HCT116 (cell line): ENCODE results near the gene TWIST2. TPM values are rescaled to one million over a fixed set of nuclear protein-coding genes. Genes with fewer than 3 reads are reported as not detected.

Experiments
- ATAC-seq: fragments of 200-7000 bp; cut with Tn5 transposase; 2 replicates; pipeline ENCODE4 v1.9.1; 2020; ENCODE audit warnings: mild to moderate bottlenecking, moderate library complexity
- BruUV-seq: library from RNA; stranded (reverse); fragments of 400-500 nt; replicated peaks from 2 replicates; lab custom pipeline; 2021; lab: Mats Ljungman, UMichigan
- CTCF ChIA-PET: fragments of 300-600 bp; sonication (Branson Sonifier 250); formaldehyde crosslinking; loops from one replicate; lab custom pipeline; 2021; ENCODE audit warnings: antibody characterized with exemption; lab: Charles Lee
- POLR2A ChIA-PET: fragments of 300-600, 350-600 bp; sonication (Branson Sonifier 250); formaldehyde crosslinking; loops from one replicate; lab custom pipeline; 2021; ENCODE audit warnings: antibody characterized with exemption; lab: Charles Lee
- RAD21 ChIA-PET, 2 experiments: fragments of 300-600 bp; sonication (Branson Sonifier 250); formaldehyde crosslinking; loops; one replicate each; lab custom pipeline; 2023; ENCODE audit warnings: low total read pairs in 2 of 2; ENCODE audit not compliant: uncharacterized antibody in 2 of 2, unreplicated experiment in 2 of 2, low non-redundant PET in 1 of 2; lab: Charles Lee
- DNase-seq: peaks from one replicate; pipeline ENCODE4 v3.0.0-alpha.2; 2010; ENCODE audit warnings: low read depth, low spot score
- H2AFZ ChIP-seq: fragments of 200-600 bp; shearing (Covaris generic), sonication (generic); 2 replicates; pipeline ENCODE4 v1.6.1; 2017; ENCODE audit warnings: low read depth, mixed run types, mixed read lengths, antibody characterized with exemption, low read length; ENCODE audit not compliant: poor library complexity, severe bottlenecking
- H3K27ac ChIP-seq: 2 replicates; pipeline ENCODE4 v1.5.1; 2012; ENCODE audit warnings: low read depth, low read length
- H3K27me3 ChIP-seq: fragments of 200-600 bp; sonication (generic); 2 replicates; pipeline ENCODE4 v1.6.1; 2016; ENCODE audit warnings: mixed run types, low read length, mixed read lengths; ENCODE audit not compliant: insufficient read depth
- H3K36me3 ChIP-seq, 2 experiments: fragments of 200-500 bp in 1 of 2; fragments of 200-600 bp in 1 of 2; sonication (Bioruptor generic) in 1 of 2; sonication (generic) in 1 of 2; 2 replicates each; pipeline versions ENCODE4 v1.5.1 to v1.6.1; 2014 to 2016; ENCODE audit warnings: low read length in 2 of 2, inconsistent platforms in 1 of 2, mixed read lengths in 1 of 2, mixed run types in 1 of 2; ENCODE audit not compliant: insufficient read depth in 2 of 2, control insufficient read depth in 1 of 2
- H3K4me1 ChIP-seq, 2 experiments: fragments of 200-600 bp in 1 of 2; sonication (generic) in 1 of 2; 2 replicates each; pipeline versions ENCODE4 v1.5.1 to v1.6.1; 2012 to 2017; ENCODE audit warnings: low read length in 2 of 2, inconsistent platforms in 1 of 2, mild to moderate bottlenecking in 1 of 2, mixed read lengths in 1 of 2, mixed run types in 1 of 2, moderate library complexity in 1 of 2; ENCODE audit not compliant: insufficient read depth in 2 of 2, control insufficient read depth in 1 of 2
- H3K4me2 ChIP-seq: fragments of 200-600 bp; sonication (generic); 2 replicates; pipeline ENCODE4 v1.6.1; 2017; ENCODE audit warnings: mixed run types, low read length, mixed read lengths
- H3K4me3 ChIP-seq, 2 experiments: fragments of 200-600 bp in 1 of 2; sonication (generic) in 1 of 2; replicated peaks in 1 of 2; 2 replicates each; pipeline ENCODE4 v1.5.1; 2011 to 2016; ENCODE audit warnings: low read length in 2 of 2, control low read depth in 1 of 2, low read depth in 1 of 2, mild to moderate bottlenecking in 1 of 2, mixed read lengths in 1 of 2, mixed run types in 1 of 2
- H3K79me2 ChIP-seq: fragments of 200-600 bp; sonication (generic); 2 replicates; pipeline ENCODE4 v1.6.1; 2017; ENCODE audit warnings: mild to moderate bottlenecking, mixed run types, low read length, moderate library complexity, mixed read lengths; ENCODE audit not compliant: insufficient read depth
- H3K9ac ChIP-seq: fragments of 200-600 bp; sonication (generic); 2 replicates; pipeline ENCODE4 v1.6.1; 2016; ENCODE audit warnings: low read length, mixed read lengths
- H3K9me2 ChIP-seq: fragments of 200-600 bp; sonication (generic), shearing (Covaris generic); 2 replicates; pipeline ENCODE4 v1.6.1; 2017; ENCODE audit warnings: mixed run types, mild to moderate bottlenecking, moderate library complexity; ENCODE audit not compliant: insufficient read depth
- H3K9me3 ChIP-seq, 2 experiments: fragments of 200-500 bp in 1 of 2; fragments of 200-600 bp in 1 of 2; sonication (Bioruptor generic) in 1 of 2; sonication (generic) in 1 of 2; 2 replicates each; pipeline ENCODE4 v1.6.1; 2014 to 2017; ENCODE audit warnings: low read length in 2 of 2, mixed read lengths in 2 of 2, inconsistent platforms in 1 of 2, low read depth in 1 of 2, mild to moderate bottlenecking in 1 of 2, mixed run types in 1 of 2, moderate library complexity in 1 of 2; ENCODE audit not compliant: control insufficient read depth in 1 of 2, insufficient read depth in 1 of 2
- H4K20me1 ChIP-seq: fragments of 200-600 bp; sonication (generic), shearing (Covaris generic); 2 replicates; pipeline ENCODE4 v1.6.1; 2017; ENCODE audit warnings: mixed run types, mild to moderate bottlenecking, moderate library complexity; ENCODE audit not compliant: insufficient read depth
- ATF3 ChIP-seq: IDR thresholded peaks from 2 replicates; pipeline ENCODE4 v1.6.1; 2012
- CEBPB ChIP-seq: IDR thresholded peaks from 2 replicates; pipeline ENCODE4 v1.6.1; 2012; ENCODE audit warnings: low read depth
- CTCF ChIP-seq, 3 experiments: fragments of 200-600 bp in 1 of 3; sonication (generic) in 1 of 3; IDR thresholded peaks in 2 of 3; conservative IDR thresholded peaks in 1 of 3; 2 replicates each; pipeline ENCODE4 v1.5.1; 2012 to 2017; ENCODE audit warnings: low read depth in 2 of 3, low read length in 2 of 3, antibody characterized with exemption in 1 of 3, borderline replicate concordance in 1 of 3, control low read depth in 1 of 3, mild to moderate bottlenecking in 1 of 3, mixed read lengths in 1 of 3, mixed run types in 1 of 3, moderate library complexity in 1 of 3; ENCODE audit not compliant: insufficient read depth in 1 of 3
- EGR1 ChIP-seq: IDR thresholded peaks from 2 replicates; pipeline ENCODE4 v1.6.1; 2012; ENCODE audit warnings: low read depth
- ELF1 ChIP-seq: IDR thresholded peaks from 2 replicates; pipeline ENCODE4 v1.6.1; 2012; ENCODE audit warnings: low read depth, borderline replicate concordance
- EZH2 ChIP-seq: fragments of 200-600 bp; sonication (generic); IDR thresholded peaks from 2 replicates; pipeline ENCODE4 v1.6.1; 2017; ENCODE audit warnings: antibody characterized with exemption, mixed run types
- FOSL1 ChIP-seq: IDR thresholded peaks from 2 replicates; pipeline ENCODE4 v1.6.1; 2012; ENCODE audit warnings: low read depth
- JUND ChIP-seq: IDR thresholded peaks from 2 replicates; pipeline ENCODE4 v1.6.1; 2012
- MAX ChIP-seq: IDR thresholded peaks from 2 replicates; pipeline ENCODE4 v1.6.1; 2012
- POLR2AphosphoS5 ChIP-seq: IDR thresholded peaks from 2 replicates; pipeline ENCODE4 v1.6.1; 2011; ENCODE audit warnings: mild to moderate bottlenecking, low read depth, low read length, moderate library complexity
- RAD21 ChIP-seq: IDR thresholded peaks from 2 replicates; pipeline ENCODE4 v1.6.1; 2012; ENCODE audit warnings: low read depth, mild to moderate bottlenecking
- SIN3A ChIP-seq: IDR thresholded peaks from 2 replicates; pipeline ENCODE4 v1.6.1; 2012; ENCODE audit warnings: low read depth
- SRF ChIP-seq: IDR thresholded peaks from 2 replicates; pipeline ENCODE4 v1.6.1; 2012; ENCODE audit warnings: low read depth
- TCF7L2 ChIP-seq: IDR thresholded peaks from 2 replicates; pipeline ENCODE4 v1.7.0; 2011; ENCODE audit warnings: borderline replicate concordance, inconsistent platforms; ENCODE audit not compliant: insufficient read depth, insufficient read length; ENCODE audit errors: extremely low read depth
- ZBTB33 ChIP-seq: IDR thresholded peaks from 2 replicates; pipeline ENCODE4 v1.6.1; 2011; ENCODE audit warnings: mild to moderate bottlenecking, low read length, moderate library complexity; ENCODE audit not compliant: insufficient replicate concordance; ENCODE audit errors: extremely low read depth
- ZFX ChIP-seq: fragments of 450-650 bp; IDR thresholded peaks from 2 replicates; pipeline ENCODE4 v1.6.1; 2017
- ZNF274 ChIP-seq: fragments of 200-500 bp; sonication (Bioruptor generic); IDR thresholded peaks from 2 replicates; pipeline ENCODE4 v1.6.1; 2014; ENCODE audit warnings: mild to moderate bottlenecking, low read depth, low read length, inconsistent platforms
- intact Hi-C: fragments of 100-400 bp; cut with micrococcal nuclease; formaldehyde crosslinking; loops from 2 replicates; pipeline ENCODE4 v1.10.0; 2022
- total RNA-seq: library from RNA; stranded (reverse); gene quantifications from one replicate; pipeline ENCODE4 v1.2.1, GENCODE V29; 2021; ENCODE audit not compliant: unreplicated experiment

TWIST2 gene
- total RNA-seq, 1 experiment from 2014 or later, result not detected

- CTCF ChIA-PET, result no interaction called here
- H2AFZ ChIP-seq, result no peak overlapping the region
- H3K4me1 ChIP-seq, result peaks cover 9 to 14% of the 10 kb centered on the region in 2 experiments
- BruUV-seq, result no TSS peak
- no peak overlapping the region for H3K4me2 ChIP-seq
- no peaks in the 10 kb centered on the region; a peak in 1 of 4 replicates for H3K9me3 ChIP-seq
- intact Hi-C loops, result no loop called here
- no peaks in the 10 kb centered on the region for H3K27me3 ChIP-seq
- DNase-seq (no peak), ATAC-seq (no peak)
- H3K4me3 ChIP-seq, result no peak overlapping the region
- RAD21 ChIA-PET, result no interaction called here
- TF ChIP-seq ZNF274 (no peak), EGR1 (no peak), POLR2AphosphoS5 (no peak), ZFX (no peak), SRF (no peak)
- H3K27ac ChIP-seq, result no peak overlapping the region
- POLR2A ChIA-PET, result no interaction called here
- no peaks in the 10 kb centered on the region for H4K20me1 ChIP-seq
- H3K9ac ChIP-seq, result no peak overlapping the region
- no peaks in the 10 kb centered on the region for H3K36me3 ChIP-seq
- no peaks in the 10 kb centered on the region for H3K9me2 ChIP-seq
- no peaks in the 10 kb centered on the region for H3K79me2 ChIP-seq
Observed at GRCh38 chr2:238900511-238900910, 52.6 kb downstream of the TWIST2 start.

GRCh38 chr2:238901461-238902057 is 53.7 kb downstream of the TWIST2 start:
- no peaks in the 10 kb centered on the region for H3K9me2 ChIP-seq
- intact Hi-C loops, result no loop called here
- BruUV-seq, result no TSS peak
- TF ChIP-seq JUND, result no peak
- no peak for TF ChIP-seq CEBPB
- TF ChIP-seq MAX, result no peak
- TF ChIP-seq RAD21, result no peak
- TF ChIP-seq ELF1, result no peak
- TF ChIP-seq FOSL1, result no peak
- TF ChIP-seq EZH2, result no peak
- TF ChIP-seq EGR1, result no peak
- TF ChIP-seq ZFX, result no peak
- no peak for TF ChIP-seq ZBTB33
- no peak for TF ChIP-seq TCF7L2
- TF ChIP-seq CTCF (IDR thresholded peaks at IDR 0.05 in 2 of 3, conservative IDR thresholded peaks at IDR 0.05 in 1 of 3; ENCODE audit: borderline replicate concordance in 1 of 3, insufficient read depth in 1 of 3, low read depth in 2 of 3, low read length in 2 of 3), result no peak
- TF ChIP-seq SIN3A, result no peak
- TF ChIP-seq ATF3, result no peak

More at GRCh38 chr2:238901461-238902057, 53.7 kb downstream of the TWIST2 start:
- H2AFZ ChIP-seq, result no peak overlapping the region
- CTCF ChIA-PET, result no interaction called here
- no peak overlapping the region for H3K27ac ChIP-seq
- no peaks in the 10 kb centered on the region for H3K36me3 ChIP-seq
- POLR2A ChIA-PET, result no interaction called here
- no peak overlapping the region for H3K4me3 ChIP-seq
- no peak overlapping the region for H3K9ac ChIP-seq
- RAD21 ChIA-PET, result no interaction called here
- no peaks in the 10 kb centered on the region for H3K27me3 ChIP-seq
- H3K4me2 ChIP-seq, result no peak overlapping the region
- no peaks in the 10 kb centered on the region for H4K20me1 ChIP-seq
- ATAC-seq (no peak), DNase-seq (no peak)
- H3K79me2 ChIP-seq, result no peaks in the 10 kb centered on the region
- no peaks in the 10 kb centered on the region; a peak in 1 of 4 replicates for H3K9me3 ChIP-seq
- peaks cover 0 to 3% of the 10 kb centered on the region in 2 experiments; a peak in 2 of 4 replicates for H3K4me1 ChIP-seq
